HL-60 (cell line): ENCODE measurements around the gene GPR34.
"Not testable (repeated sequence)": the region's sequence is repeated elsewhere in the genome, so short reads cannot be mapped to it uniquely, and the experiment has no call there.

Experiments
- DNase-seq, 2 experiments: peaks; one replicate each; pipeline ENCODE4 v3.0.0-alpha.2; 2010 to 2020; ENCODE audit warnings: low read depth in 1 of 2, low spot score in 1 of 2
- H3K27ac ChIP-seq: fragments of 250-450 bp; sonication (Bioruptor Pico); replicated peaks from 2 replicates; pipeline ENCODE4 v1.5.1; 2020; ENCODE audit warnings: mild to moderate bottlenecking, moderate library complexity
- H3K27me3 ChIP-seq: fragments of 250-450 bp; sonication (Bioruptor Pico); 2 replicates; pipeline ENCODE4 v1.5.1; 2021; ENCODE audit warnings: mild to moderate bottlenecking, moderate library complexity; ENCODE audit not compliant: insufficient read depth, poor library complexity, severe bottlenecking
- H3K4me3 ChIP-seq: replicated peaks from 2 replicates; pipeline ENCODE4 v1.5.1; 2011; ENCODE audit warnings: mild to moderate bottlenecking, control low read depth, low read length; ENCODE audit not compliant: insufficient read depth
- GABPA ChIP-seq: IDR thresholded peaks from 2 replicates; pipeline ENCODE4 v1.6.1; 2012; ENCODE audit warnings: low read depth
- POLR2AphosphoS5 ChIP-seq: IDR thresholded peaks from 2 replicates; pipeline ENCODE4 v1.6.1; 2012; ENCODE audit warnings: low read depth
- SPI1 ChIP-seq: IDR thresholded peaks from 2 replicates; pipeline ENCODE4 v1.6.1; 2012; ENCODE audit warnings: low read depth, mild to moderate bottlenecking, borderline replicate concordance
- long read RNA-seq: library from polyadenylated mRNA; unstranded; transcript quantifications from one replicate; pipeline ENCODE4 v2.0.0, GENCODE V29; 2020
- TF ChIP-seq, protein P1 (sequence below): IDR thresholded peaks from 2 replicates; pipeline ENCODE4 v1.6.1; 2012; ENCODE audit warnings: low read depth; ENCODE audit not compliant: insufficient replicate concordance
- TF ChIP-seq, protein P2 (sequence below): IDR thresholded peaks from one replicate; pipeline ENCODE4 v1.5.1; 2011; ENCODE audit warnings: low read length, control low read depth, inconsistent platforms; ENCODE audit not compliant: insufficient read depth

The GPR34 gene, protein sequence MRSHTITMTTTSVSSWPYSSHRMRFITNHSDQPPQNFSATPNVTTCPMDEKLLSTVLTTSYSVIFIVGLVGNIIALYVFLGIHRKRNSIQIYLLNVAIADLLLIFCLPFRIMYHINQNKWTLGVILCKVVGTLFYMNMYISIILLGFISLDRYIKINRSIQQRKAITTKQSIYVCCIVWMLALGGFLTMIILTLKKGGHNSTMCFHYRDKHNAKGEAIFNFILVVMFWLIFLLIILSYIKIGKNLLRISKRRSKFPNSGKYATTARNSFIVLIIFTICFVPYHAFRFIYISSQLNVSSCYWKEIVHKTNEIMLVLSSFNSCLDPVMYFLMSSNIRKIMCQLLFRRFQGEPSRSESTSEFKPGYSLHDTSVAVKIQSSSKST
- long read RNA-seq: 0 reads

DNA sequence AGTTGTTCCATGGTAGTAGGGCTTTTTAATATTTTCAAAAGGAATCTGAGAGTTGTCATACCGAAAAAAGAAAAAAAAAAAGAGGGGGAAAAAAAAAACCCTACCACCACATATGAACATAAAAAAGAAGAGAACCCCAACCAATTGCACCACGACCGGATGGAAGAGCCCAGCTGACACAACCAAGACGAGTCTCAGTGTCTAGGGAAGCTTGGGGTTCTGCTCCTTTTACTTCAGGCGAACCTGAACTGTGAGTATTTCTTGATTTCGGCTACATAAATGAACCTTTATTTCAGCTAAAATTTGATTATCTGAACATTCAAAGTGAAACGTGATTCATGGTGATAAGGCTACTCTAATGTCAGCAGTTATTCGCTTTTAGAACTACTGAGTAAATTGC, at the start of gene GPR34:
GPR34 (plus strand) TSS at position 139 of the 400 bp plus-strand sequence. CDS start 6,661 bp downstream, outside the sequence.
- peak in 1 of 2 experiments; percentile 65 for DNase-seq
- TF ChIP-seq, protein P1, sequence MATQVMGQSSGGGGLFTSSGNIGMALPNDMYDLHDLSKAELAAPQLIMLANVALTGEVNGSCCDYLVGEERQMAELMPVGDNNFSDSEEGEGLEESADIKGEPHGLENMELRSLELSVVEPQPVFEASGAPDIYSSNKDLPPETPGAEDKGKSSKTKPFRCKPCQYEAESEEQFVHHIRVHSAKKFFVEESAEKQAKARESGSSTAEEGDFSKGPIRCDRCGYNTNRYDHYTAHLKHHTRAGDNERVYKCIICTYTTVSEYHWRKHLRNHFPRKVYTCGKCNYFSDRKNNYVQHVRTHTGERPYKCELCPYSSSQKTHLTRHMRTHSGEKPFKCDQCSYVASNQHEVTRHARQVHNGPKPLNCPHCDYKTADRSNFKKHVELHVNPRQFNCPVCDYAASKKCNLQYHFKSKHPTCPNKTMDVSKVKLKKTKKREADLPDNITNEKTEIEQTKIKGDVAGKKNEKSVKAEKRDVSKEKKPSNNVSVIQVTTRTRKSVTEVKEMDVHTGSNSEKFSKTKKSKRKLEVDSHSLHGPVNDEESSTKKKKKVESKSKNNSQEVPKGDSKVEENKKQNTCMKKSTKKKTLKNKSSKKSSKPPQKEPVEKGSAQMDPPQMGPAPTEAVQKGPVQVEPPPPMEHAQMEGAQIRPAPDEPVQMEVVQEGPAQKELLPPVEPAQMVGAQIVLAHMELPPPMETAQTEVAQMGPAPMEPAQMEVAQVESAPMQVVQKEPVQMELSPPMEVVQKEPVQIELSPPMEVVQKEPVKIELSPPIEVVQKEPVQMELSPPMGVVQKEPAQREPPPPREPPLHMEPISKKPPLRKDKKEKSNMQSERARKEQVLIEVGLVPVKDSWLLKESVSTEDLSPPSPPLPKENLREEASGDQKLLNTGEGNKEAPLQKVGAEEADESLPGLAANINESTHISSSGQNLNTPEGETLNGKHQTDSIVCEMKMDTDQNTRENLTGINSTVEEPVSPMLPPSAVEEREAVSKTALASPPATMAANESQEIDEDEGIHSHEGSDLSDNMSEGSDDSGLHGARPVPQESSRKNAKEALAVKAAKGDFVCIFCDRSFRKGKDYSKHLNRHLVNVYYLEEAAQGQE: no peak
- TF ChIP-seq GABPA: no peak
- no peak for TF ChIP-seq SPI1
- TF ChIP-seq, protein P2, sequence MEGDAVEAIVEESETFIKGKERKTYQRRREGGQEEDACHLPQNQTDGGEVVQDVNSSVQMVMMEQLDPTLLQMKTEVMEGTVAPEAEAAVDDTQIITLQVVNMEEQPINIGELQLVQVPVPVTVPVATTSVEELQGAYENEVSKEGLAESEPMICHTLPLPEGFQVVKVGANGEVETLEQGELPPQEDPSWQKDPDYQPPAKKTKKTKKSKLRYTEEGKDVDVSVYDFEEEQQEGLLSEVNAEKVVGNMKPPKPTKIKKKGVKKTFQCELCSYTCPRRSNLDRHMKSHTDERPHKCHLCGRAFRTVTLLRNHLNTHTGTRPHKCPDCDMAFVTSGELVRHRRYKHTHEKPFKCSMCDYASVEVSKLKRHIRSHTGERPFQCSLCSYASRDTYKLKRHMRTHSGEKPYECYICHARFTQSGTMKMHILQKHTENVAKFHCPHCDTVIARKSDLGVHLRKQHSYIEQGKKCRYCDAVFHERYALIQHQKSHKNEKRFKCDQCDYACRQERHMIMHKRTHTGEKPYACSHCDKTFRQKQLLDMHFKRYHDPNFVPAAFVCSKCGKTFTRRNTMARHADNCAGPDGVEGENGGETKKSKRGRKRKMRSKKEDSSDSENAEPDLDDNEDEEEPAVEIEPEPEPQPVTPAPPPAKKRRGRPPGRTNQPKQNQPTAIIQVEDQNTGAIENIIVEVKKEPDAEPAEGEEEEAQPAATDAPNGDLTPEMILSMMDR: no peak
- TF ChIP-seq POLR2AphosphoS5: no peak
- peak within 1 kb of the TSS; percentile 65 for H3K27ac ChIP-seq
- H3K4me3 ChIP-seq: peak within 1 kb of the TSS; percentile 28
- no peaks in the 10 kb centered on the region for H3K27me3 ChIP-seq

DNA sequence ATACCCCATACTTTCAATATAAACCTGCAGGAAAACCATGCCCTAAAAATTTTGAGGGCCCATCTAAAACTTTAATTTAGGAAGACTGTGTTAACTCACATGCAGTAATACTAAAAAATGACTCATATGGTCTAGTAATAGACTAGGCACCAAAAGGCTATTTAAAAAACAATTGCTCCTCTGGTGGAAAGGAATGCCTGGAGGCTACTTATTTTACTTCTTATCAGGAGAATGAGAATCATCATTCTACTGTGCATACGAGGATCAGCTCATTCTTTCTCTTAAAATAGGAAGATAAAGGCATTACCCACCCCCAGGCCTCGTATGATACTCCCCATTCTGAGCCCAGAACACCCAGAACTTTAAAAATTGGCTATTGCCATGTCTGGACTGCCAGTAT, 42.6 kb upstream of the GPR34 start:
- not testable (repeated sequence) for DNase-seq

DNA sequence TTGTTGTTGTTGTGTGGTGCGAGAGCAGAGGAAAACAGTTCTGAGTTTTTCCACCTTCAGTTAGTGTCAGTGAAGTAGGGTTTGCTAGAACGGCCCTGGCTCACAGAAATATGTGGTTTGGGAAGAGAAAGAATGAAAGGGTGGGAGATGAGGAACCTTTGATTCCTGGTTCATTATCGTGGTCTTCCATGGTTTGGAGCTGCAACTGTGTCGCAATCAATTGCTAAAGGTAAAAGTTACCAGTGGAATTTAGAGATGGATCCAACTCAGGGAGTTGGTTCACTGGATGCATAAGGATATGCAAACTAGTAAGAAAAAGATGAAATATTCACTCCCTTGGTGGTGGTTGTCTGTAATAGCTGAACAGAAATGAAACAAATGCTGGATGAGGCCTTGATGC, 35.6 kb upstream of the GPR34 start:
- Histone ChIP-seq H3K4me3 (no peak overlapping the region), H3K27me3 (no peaks in the 10 kb centered on the region), H3K27ac (no peak overlapping the region)
- no peak for DNase-seq
- TF ChIP-seq, protein P1: no peak
- TF ChIP-seq POLR2AphosphoS5 (no peak), SPI1 (no peak), GABPA (no peak)
- TF ChIP-seq, protein P2: no peak

More for the DNA sequence above, 42.6 kb upstream of the GPR34 start:
- H3K27me3 ChIP-seq, H3K27ac ChIP-seq, H3K4me3 ChIP-seq: not testable (repeated sequence)

DNA sequence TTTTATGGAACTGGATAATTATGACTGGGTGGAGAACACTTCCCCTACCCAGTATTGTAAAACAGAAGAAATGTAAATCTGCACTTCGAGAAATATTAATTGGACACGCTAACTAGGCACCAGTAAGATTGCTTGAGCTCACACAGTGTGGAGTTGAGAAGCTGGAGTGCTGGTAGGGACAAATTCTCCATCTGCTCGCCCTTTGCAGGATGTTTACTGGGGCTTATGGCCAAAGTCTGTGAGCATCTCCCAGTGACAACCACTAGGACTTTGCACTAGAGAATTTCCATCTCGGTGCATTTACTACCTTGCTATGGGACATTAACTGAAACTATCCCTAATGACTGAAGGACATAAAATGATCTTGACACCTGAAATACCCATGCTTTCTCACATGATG, 33.7 kb upstream of the GPR34 start:
- TF ChIP-seq, protein P1: no peak
- TF ChIP-seq, protein P2: no peak
- TF ChIP-seq GABPA: no peak
- TF ChIP-seq POLR2AphosphoS5: no peak
- TF ChIP-seq SPI1: no peak

More for the DNA sequence above, 33.7 kb upstream of the GPR34 start:
- no peak overlapping the region for H3K4me3 ChIP-seq
- H3K27ac ChIP-seq: no peak overlapping the region
- no peak for DNase-seq
- no peaks in the 10 kb centered on the region for H3K27me3 ChIP-seq
